RWPE2 (cell line): ENCODE data around the gene NKAIN2.
"Not testable (repeated sequence)": the region's sequence is repeated elsewhere in the genome, so short reads cannot be mapped to it uniquely, and the experiment has no call there.

ENCODE experiments used
- ATAC-seq: fragments of 200-7000 bp; cut with Tn5 transposase; 3 replicates; pipeline ENCODE4 v1.9.1; 2021; ENCODE audit warnings: low read depth
- DNase-seq: peaks from one replicate; pipeline ENCODE4 v3.0.0-alpha.2; 2020; ENCODE audit warnings: low spot score
- H3K27ac ChIP-seq: fragments of 450-650 bp; 2 replicates; pipeline ENCODE4 v1.5.1; 2017; ENCODE audit warnings: mild to moderate bottlenecking; ENCODE audit not compliant: poor library complexity, severe bottlenecking
- H3K27me3 ChIP-seq: fragments of 250-450 bp; sonication (Bioruptor Pico); 2 replicates; pipeline ENCODE4 v1.5.1; 2021; ENCODE audit warnings: mild to moderate bottlenecking, moderate library complexity; ENCODE audit not compliant: insufficient read depth, poor library complexity, severe bottlenecking
- H3K36me3 ChIP-seq: fragments of 250-450 bp; sonication (Bioruptor Pico); 2 replicates; pipeline ENCODE4 v1.5.1; 2020; ENCODE audit warnings: low read depth, mild to moderate bottlenecking, moderate library complexity
- H3K4me1 ChIP-seq: fragments of 250-450 bp; sonication (Bioruptor Pico); 2 replicates; pipeline ENCODE4 v1.5.1; 2021; ENCODE audit warnings: mild to moderate bottlenecking, moderate library complexity; ENCODE audit not compliant: insufficient read depth, poor library complexity, severe bottlenecking
- H3K4me3 ChIP-seq: fragments of 250-450 bp; sonication (Bioruptor Pico); 2 replicates; pipeline ENCODE4 v1.5.1; 2021; ENCODE audit warnings: mild to moderate bottlenecking, moderate library complexity; ENCODE audit not compliant: severe bottlenecking
- H3K9me3 ChIP-seq: fragments of 250-450 bp; sonication (Bioruptor Pico); 2 replicates; pipeline ENCODE4 v1.5.1; 2021; ENCODE audit warnings: mild to moderate bottlenecking, moderate library complexity; ENCODE audit not compliant: severe bottlenecking
- TF ChIP-seq, protein P1 (sequence below): fragments of 450-650 bp; IDR thresholded peaks from one replicate; pipeline ENCODE4 v1.5.1; 2017; ENCODE audit warnings: mild to moderate bottlenecking, moderate library complexity; ENCODE audit not compliant: poor library complexity, severe bottlenecking

Gene NKAIN2

DNA sequence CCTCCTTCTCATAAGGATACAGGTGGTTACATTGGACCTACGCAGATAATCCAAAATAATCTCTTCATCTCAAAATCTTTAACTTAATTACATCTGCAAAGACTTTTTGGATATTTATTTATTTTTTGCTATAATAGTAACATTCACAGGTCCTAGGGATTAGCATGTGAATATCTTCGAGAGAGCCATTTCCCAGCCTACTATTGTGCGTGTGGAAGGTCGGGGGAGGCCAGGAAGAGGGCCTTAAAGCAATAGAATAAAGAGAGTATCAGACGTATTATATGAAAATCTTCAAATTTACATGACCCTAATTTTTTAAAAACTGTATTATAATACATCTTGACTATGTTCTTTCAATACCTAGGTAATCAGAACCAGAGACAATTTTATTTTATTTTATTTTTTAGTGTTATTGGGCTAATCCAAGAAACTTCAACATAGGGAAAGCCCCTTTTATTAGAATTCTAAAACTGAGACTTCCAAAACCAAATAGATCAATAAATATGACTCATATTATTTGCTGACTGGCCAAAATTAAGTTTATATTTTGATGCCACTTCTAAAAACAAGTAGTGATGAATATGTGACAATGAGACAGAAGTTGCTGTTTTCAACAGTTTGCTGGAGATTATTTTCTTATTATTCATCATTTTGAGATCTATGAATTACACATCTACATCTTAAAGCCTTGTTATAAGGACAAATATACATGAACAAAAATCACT lies 536.1 kb downstream of the NKAIN2 start:
- Histone ChIP-seq H3K4me3 (no peak overlapping the region), H3K4me1 (no peaks in the 10 kb centered on the region), H3K36me3 (no peaks in the 10 kb centered on the region), H3K9me3 (no peaks in the 10 kb centered on the region), H3K27me3 (no peaks in the 10 kb centered on the region), H3K27ac (no peak overlapping the region)
- no peak for DNase-seq
- ATAC-seq, result no peak
- TF ChIP-seq, protein P1, sequence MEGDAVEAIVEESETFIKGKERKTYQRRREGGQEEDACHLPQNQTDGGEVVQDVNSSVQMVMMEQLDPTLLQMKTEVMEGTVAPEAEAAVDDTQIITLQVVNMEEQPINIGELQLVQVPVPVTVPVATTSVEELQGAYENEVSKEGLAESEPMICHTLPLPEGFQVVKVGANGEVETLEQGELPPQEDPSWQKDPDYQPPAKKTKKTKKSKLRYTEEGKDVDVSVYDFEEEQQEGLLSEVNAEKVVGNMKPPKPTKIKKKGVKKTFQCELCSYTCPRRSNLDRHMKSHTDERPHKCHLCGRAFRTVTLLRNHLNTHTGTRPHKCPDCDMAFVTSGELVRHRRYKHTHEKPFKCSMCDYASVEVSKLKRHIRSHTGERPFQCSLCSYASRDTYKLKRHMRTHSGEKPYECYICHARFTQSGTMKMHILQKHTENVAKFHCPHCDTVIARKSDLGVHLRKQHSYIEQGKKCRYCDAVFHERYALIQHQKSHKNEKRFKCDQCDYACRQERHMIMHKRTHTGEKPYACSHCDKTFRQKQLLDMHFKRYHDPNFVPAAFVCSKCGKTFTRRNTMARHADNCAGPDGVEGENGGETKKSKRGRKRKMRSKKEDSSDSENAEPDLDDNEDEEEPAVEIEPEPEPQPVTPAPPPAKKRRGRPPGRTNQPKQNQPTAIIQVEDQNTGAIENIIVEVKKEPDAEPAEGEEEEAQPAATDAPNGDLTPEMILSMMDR, result no peak

DNA sequence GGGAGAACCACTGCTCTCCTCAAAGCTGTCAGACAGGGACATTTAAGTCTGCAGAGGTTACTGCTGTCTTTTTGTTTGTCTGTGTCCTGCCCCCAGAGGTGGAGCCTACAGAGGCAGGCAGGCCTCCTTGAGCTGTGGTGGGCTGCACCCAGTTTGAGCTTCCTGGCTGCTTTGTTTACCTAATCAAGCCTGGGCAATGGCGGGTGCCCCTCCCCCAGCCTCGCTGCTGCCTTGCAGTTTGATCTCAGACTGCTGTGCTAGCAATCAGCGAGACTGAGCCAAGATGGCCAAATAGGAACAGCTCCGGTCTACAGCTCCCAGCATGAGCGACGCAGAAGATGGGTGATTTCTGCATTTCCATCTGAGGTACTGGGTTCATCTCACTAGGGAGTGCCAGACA lies 544.7 kb downstream of the NKAIN2 start:
- not testable (repeated sequence) for H3K4me1 ChIP-seq, ATAC-seq, H3K27me3 ChIP-seq

DNA sequence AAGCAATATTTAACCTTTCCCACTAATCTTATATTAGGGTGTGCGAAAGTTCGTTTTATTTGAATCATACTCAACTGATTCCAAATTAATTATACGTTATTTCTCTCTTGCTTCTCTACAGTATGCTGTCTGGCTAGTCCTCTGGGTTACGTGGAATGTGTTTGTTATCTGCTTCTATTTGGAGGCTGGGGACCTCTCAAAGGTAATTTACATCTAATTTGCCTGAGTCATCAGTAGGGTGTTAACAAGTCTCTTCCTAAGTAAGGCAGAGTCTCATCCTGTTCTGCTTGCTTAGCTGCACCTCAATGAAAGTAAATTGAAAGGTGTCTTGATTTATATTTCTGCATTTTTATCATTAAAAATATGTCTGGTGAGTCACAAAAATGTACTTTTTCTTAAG lies 551.5 kb downstream of the NKAIN2 start:
- DNase-seq (no peak), ATAC-seq (no peak)
- Histone ChIP-seq H3K4me1 (no peaks in the 10 kb centered on the region), H3K36me3 (no peaks in the 10 kb centered on the region), H3K9me3 (no peaks in the 10 kb centered on the region), H3K27me3 (no peaks in the 10 kb centered on the region), H3K4me3 (no peak overlapping the region), H3K27ac (no peak overlapping the region)
- TF ChIP-seq, protein P1, result no peak

More for the DNA sequence above, 544.7 kb downstream of the NKAIN2 start:
- not testable (repeated sequence) for H3K36me3 ChIP-seq, H3K9me3 ChIP-seq, H3K4me3 ChIP-seq, DNase-seq, H3K27ac ChIP-seq

DNA sequence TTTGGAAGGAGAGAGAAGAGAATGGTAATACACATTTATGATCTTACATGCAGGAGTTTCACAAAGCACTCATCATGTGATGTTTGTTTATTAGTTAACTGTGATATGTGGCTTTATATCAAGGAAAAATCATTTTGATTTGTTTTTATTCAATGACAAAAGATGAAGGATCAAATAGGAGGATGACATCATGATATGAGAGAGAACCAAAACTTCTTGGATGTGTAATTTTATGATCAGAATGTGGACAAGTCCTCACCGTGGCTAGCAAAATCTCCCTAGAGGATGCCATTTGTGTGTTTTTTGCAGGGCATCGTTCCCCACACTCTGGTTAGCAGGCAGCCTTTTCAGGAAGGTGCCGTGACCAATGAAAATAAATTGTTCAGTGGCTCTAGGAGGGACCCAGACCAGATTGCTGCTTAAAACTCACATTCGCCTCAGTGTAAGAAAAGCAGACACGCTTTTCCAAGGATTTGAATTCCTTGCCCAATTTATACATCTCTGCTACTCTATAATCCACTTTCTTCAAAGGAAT lies 552.7 kb downstream of the NKAIN2 start:
- no peaks in the 10 kb centered on the region for H3K27me3 ChIP-seq
- no peaks in the 10 kb centered on the region for H3K36me3 ChIP-seq
- H3K4me3 ChIP-seq, result no peak overlapping the region
- ATAC-seq, result no peak
- H3K4me1 ChIP-seq, result no peaks in the 10 kb centered on the region
- DNase-seq, result no peak
- TF ChIP-seq, protein P1, result no peak
- no peaks in the 10 kb centered on the region for H3K9me3 ChIP-seq
- H3K27ac ChIP-seq, result no peak overlapping the region

DNA sequence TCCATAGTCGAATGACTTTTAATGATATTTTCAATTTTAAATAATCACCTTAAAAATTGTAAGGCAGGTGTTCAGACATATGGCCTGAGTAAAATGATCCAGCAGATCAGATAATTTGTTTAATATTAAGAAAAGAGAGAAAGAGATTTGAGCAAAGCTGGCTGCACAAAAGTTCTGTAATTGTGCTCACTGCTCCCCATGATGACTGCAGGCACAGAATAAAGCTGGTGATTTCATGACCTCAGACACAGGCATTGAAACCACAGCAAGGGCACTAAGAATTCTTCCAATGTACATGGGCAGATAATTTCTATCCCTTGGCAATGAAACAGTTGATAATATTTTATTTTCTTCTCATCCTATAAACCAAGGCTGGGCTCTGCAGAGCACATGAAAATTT lies 553.1 kb downstream of the NKAIN2 start:
- Histone ChIP-seq H3K4me3 (no peak overlapping the region), H3K36me3 (no peaks in the 10 kb centered on the region), H3K9me3 (no peaks in the 10 kb centered on the region), H3K27me3 (no peaks in the 10 kb centered on the region), H3K27ac (no peak overlapping the region), H3K4me1 (no peaks in the 10 kb centered on the region)
- ATAC-seq, result no peak
- TF ChIP-seq, protein P1, result no peak
- no peak for DNase-seq
